Astrocyte (in vitro differentiated cells and primary cell): ENCODE data around the gene CCL21. TPM values are rescaled to one million over a fixed set of nuclear protein-coding genes. Genes with fewer than 3 reads are reported as not detected.

Source experiments
- DNase-seq: peaks from one replicate; pipeline ENCODE4 v3.0.0-alpha.2; 2010; ENCODE audit warnings: low read depth
- FAIRE-seq: peaks from 2 replicates; lab custom pipeline; 2011; peaks lifted over from hg19 to GRCh38; lab: Jason Lieb, UNC
- H2AFZ ChIP-seq: 2 replicates; pipeline ENCODE4 v1.6.0; 2012; ENCODE audit warnings: low read depth, low read length, inconsistent platforms
- H3K27ac ChIP-seq: 2 replicates; pipeline ENCODE4 v1.5.1; 2011; ENCODE audit warnings: low read depth, low read length, inconsistent platforms
- H3K27me3 ChIP-seq: 2 replicates; pipeline ENCODE4 v1.6.0; 2011; ENCODE audit warnings: low read length, inconsistent platforms; ENCODE audit not compliant: insufficient read depth
- H3K36me3 ChIP-seq: 2 replicates; pipeline ENCODE4 v1.5.1; 2011; ENCODE audit warnings: low read length, inconsistent platforms; ENCODE audit not compliant: insufficient read depth
- H3K4me1 ChIP-seq: 2 replicates; pipeline ENCODE4 v1.5.1; 2011; ENCODE audit warnings: low read length, inconsistent platforms; ENCODE audit not compliant: insufficient read depth
- H3K4me2 ChIP-seq: 2 replicates; pipeline ENCODE4 v1.6.0; 2012; ENCODE audit warnings: low read length, inconsistent platforms
- H3K4me3 ChIP-seq: 2 replicates; pipeline ENCODE4 v1.5.1; 2011; ENCODE audit warnings: low read depth, mild to moderate bottlenecking, low read length, inconsistent platforms; ENCODE audit not compliant: insufficient read depth
- H3K79me2 ChIP-seq: 2 replicates; pipeline ENCODE4 v1.6.0; 2012; ENCODE audit warnings: mild to moderate bottlenecking, low read length, inconsistent platforms; ENCODE audit not compliant: insufficient read depth
- H3K9ac ChIP-seq: 2 replicates; pipeline ENCODE4 v1.6.0; 2012; ENCODE audit warnings: mild to moderate bottlenecking, low read length, inconsistent platforms
- H3K9me3 ChIP-seq: 2 replicates; pipeline ENCODE4 v1.5.1; 2012; ENCODE audit warnings: low read depth, mild to moderate bottlenecking, low read length, inconsistent platforms; ENCODE audit not compliant: insufficient read depth
- H4K20me1 ChIP-seq: 2 replicates; pipeline ENCODE4 v1.6.0; 2012; ENCODE audit warnings: low read length, inconsistent platforms; ENCODE audit not compliant: insufficient read depth
- H3K27ac Mint-ChIP-seq: one replicate; pipeline ENCODE4 v1.8.0; 2021; ENCODE audit warnings: mild to moderate bottlenecking, mixed read lengths; ENCODE audit not compliant: unreplicated experiment
- H3K27me3 Mint-ChIP-seq: one replicate; pipeline ENCODE4 v1.8.0; 2021; ENCODE audit warnings: low read depth, mixed read lengths; ENCODE audit not compliant: unreplicated experiment
- H3K36me3 Mint-ChIP-seq: one replicate; pipeline ENCODE4 v1.8.0; 2021; ENCODE audit warnings: low read depth, mixed read lengths; ENCODE audit not compliant: unreplicated experiment
- H3K4me1 Mint-ChIP-seq: one replicate; pipeline ENCODE4 v1.8.0; 2021; ENCODE audit warnings: low read depth, mixed read lengths; ENCODE audit not compliant: unreplicated experiment
- H3K4me3 Mint-ChIP-seq: one replicate; pipeline ENCODE4 v1.8.0; 2021; ENCODE audit warnings: mild to moderate bottlenecking, moderate library complexity, mixed read lengths; ENCODE audit not compliant: unreplicated experiment
- H3K9me3 Mint-ChIP-seq: one replicate; pipeline ENCODE4 v1.8.0; 2021; ENCODE audit warnings: mild to moderate bottlenecking, mixed read lengths; ENCODE audit not compliant: unreplicated experiment
- CTCF ChIP-seq: IDR thresholded peaks from 2 replicates; pipeline ENCODE4 v1.5.1; 2011; ENCODE audit warnings: low read depth, mild to moderate bottlenecking, inconsistent platforms, low read length, moderate library complexity; ENCODE audit not compliant: insufficient read depth
- EZH2 ChIP-seq: IDR thresholded peaks from 2 replicates; pipeline ENCODE4 v1.6.1; 2012; ENCODE audit warnings: mild to moderate bottlenecking, low read length, inconsistent platforms; ENCODE audit not compliant: insufficient read depth
- total RNA-seq: library from RNA; stranded (reverse); gene quantifications from 2 replicates; pipeline ENCODE4 v1.2.1, GENCODE V29; 2021

CCL21 gene
- total RNA-seq, 1 donor from 2014 or later, result not detected

GRCh38 chr9:34686732-34687131 lies 23.2 kb downstream of the CCL21 start:
- no peak for DNase-seq
- H3K36me3 Mint-ChIP-seq, result peaks cover 24% of the 10 kb centered on the region
- Histone ChIP-seq H3K4me2 (no peak overlapping the region), H3K27me3 (no peaks in the 10 kb centered on the region), H3K27ac (no peak overlapping the region), H4K20me1 (no peaks in the 10 kb centered on the region), H3K4me1 (no peaks in the 10 kb centered on the region), H3K79me2 (no peaks in the 10 kb centered on the region), H3K9me3 (no peaks in the 10 kb centered on the region), H3K36me3 (no peaks in the 10 kb centered on the region), H3K4me3 (no peak overlapping the region), H2AFZ (no peak overlapping the region), H3K9ac (no peak overlapping the region)
- no peak for TF ChIP-seq EZH2
- TF ChIP-seq CTCF, result no peak
- no peak overlapping the region for H3K4me3 Mint-ChIP-seq
- peaks cover 8% of the 10 kb centered on the region for H3K9me3 Mint-ChIP-seq
- no peak for FAIRE-seq
- no peak overlapping the region for H3K27ac Mint-ChIP-seq
- peaks cover 23% of the 10 kb centered on the region for H3K27me3 Mint-ChIP-seq
- no peaks in the 10 kb centered on the region for H3K4me1 Mint-ChIP-seq

GRCh38 chr9:34686231-34686630 lies 23.7 kb downstream of the CCL21 start:
- Histone ChIP-seq H3K79me2 (no peaks in the 10 kb centered on the region), H3K9me3 (no peaks in the 10 kb centered on the region), H3K4me2 (no peak overlapping the region), H3K9ac (no peak overlapping the region), H2AFZ (no peak overlapping the region), H3K27me3 (no peaks in the 10 kb centered on the region), H3K4me1 (no peaks in the 10 kb centered on the region), H3K27ac (no peak overlapping the region), H4K20me1 (no peaks in the 10 kb centered on the region), H3K36me3 (no peaks in the 10 kb centered on the region), H3K4me3 (no peak overlapping the region)
- Mint-ChIP-seq H3K4me1 (no peaks in the 10 kb centered on the region), H3K27ac (no peak overlapping the region), H3K36me3 (peaks cover 26% of the 10 kb centered on the region), H3K9me3 (peaks cover 8% of the 10 kb centered on the region), H3K27me3 (peaks cover 23% of the 10 kb centered on the region), H3K4me3 (no peak overlapping the region)
- TF ChIP-seq CTCF (no peak), EZH2 (no peak)
- FAIRE-seq (no peak), DNase-seq (no peak)

GRCh38 chr9:34685591-34685990 lies 24.3 kb downstream of the CCL21 start:
- H3K27me3 ChIP-seq, result no peaks in the 10 kb centered on the region
- Mint-ChIP-seq H3K27me3 (peaks cover 23% of the 10 kb centered on the region), H3K4me3 (no peak overlapping the region), H3K9me3 (peaks cover 8% of the 10 kb centered on the region), H3K27ac (no peak overlapping the region), H3K36me3 (peaks cover 29% of the 10 kb centered on the region), H3K4me1 (no peaks in the 10 kb centered on the region)
- no peaks in the 10 kb centered on the region for H3K4me1 ChIP-seq
- DNase-seq (no peak), FAIRE-seq (no peak)
- H3K79me2 ChIP-seq, result no peaks in the 10 kb centered on the region
- no peak overlapping the region for H3K27ac ChIP-seq
- H3K9ac ChIP-seq, result no peak overlapping the region
- no peaks in the 10 kb centered on the region for H3K9me3 ChIP-seq
- no peak overlapping the region for H3K4me2 ChIP-seq
- TF ChIP-seq CTCF, result no peak
- no peak for TF ChIP-seq EZH2
- H4K20me1 ChIP-seq, result no peaks in the 10 kb centered on the region
- H2AFZ ChIP-seq, result no peak overlapping the region
- H3K36me3 ChIP-seq, result no peaks in the 10 kb centered on the region
- no peak overlapping the region for H3K4me3 ChIP-seq
